Measurements from ENCODE around the gene NKX1-1. TPM values are rescaled to one million over a fixed set of nuclear protein-coding genes. Genes with fewer than 3 reads are reported as not detected.

NKX1-1 gene
- total and polyA plus RNA-seq, 9 of the 15 experiments (the other 6 are each of a cell fraction or from before 2014, with no cell fraction given): not detected

GRCh38 chr4:1409491-1410425 lies 3.5 kb upstream of the NKX1-1 start:
- ATAC-seq: no peak
- no TSS peak for BruUV-seq (replicated peaks)
- no peak for FAIRE-seq
- DNase-seq (ENCODE audit: extremely low read depth in 1 of 4, low spot score in 3 of 4): no peak
- no peaks in the 10 kb centered on the region for H3K36me3 ChIP-seq (ENCODE audit: control insufficient read depth, insufficient read depth, low read length)
- no peak overlapping the region for H2AFZ ChIP-seq (ENCODE audit: low read depth, low read length)
- no peak overlapping the region for H3K4me3 ChIP-seq
- H3K9me3 ChIP-seq (replicated peaks; ENCODE audit: control insufficient read depth, insufficient read depth, low read depth, low read length): no peaks in the 10 kb centered on the region; the same call in 1 of the 2 replicates
- H3K9me1 ChIP-seq (ENCODE audit: control insufficient read depth, insufficient read depth, low read length): peaks cover 2% of the 10 kb centered on the region
- no peaks in the 10 kb centered on the region for H3K79me2 ChIP-seq (ENCODE audit: control insufficient read depth, insufficient read depth, low read length)
- H3K9ac ChIP-seq (ENCODE audit: insufficient read depth in 1 of 2, low read depth in 2 of 2, low read length in 2 of 2): no peak overlapping the region
- no peaks in the 10 kb centered on the region; a peak in 1 of 5 replicates for H3K27me3 ChIP-seq (ENCODE audit: control insufficient read depth in 2 of 2, insufficient read depth in 2 of 2, low read length in 2 of 2)
- H3K4me1 ChIP-seq (replicated peaks in 1 of 2; ENCODE audit: control insufficient read depth in 2 of 2, insufficient read depth in 2 of 2, low read length in 2 of 2): peaks cover 0 to 26% of the 10 kb centered on the region in 2 experiments; a peak in 3 of 5 replicates
- no peaks in the 10 kb centered on the region for H4K20me1 ChIP-seq (replicated peaks; ENCODE audit: control insufficient read depth, insufficient read depth, low read length)
- WGBS (ENCODE audit: insufficient coverage, low coverage, missing lambda C conversion rate): 19% methylated on average over 23 of the region's 27 CpGs
- POLR2A ChIA-PET: interaction anchor here (0.6 to 1.0 kb wide), 4 partner anchors 38 to 1062 kb away, joined by 3 to 5 read pairs (median 3); no protein-coding TSS in a partner anchor
- CTCF ChIA-PET (ENCODE audit: low intra/inter-chr PET ratio): no interaction called here
- no peak overlapping the region for H3K27ac ChIP-seq (ENCODE audit: extremely low read depth, low read depth, low read length)
- in situ Hi-C loops (cut with MboI): loop anchor here (5.0 kb wide), 1 partner anchor 53 kb away; no protein-coding TSS in a partner anchor
- H3K4me2 ChIP-seq (ENCODE audit: insufficient read depth, low read length): no peak overlapping the region
- intact Hi-C loops (cut with micrococcal nuclease): no loop called here
- TF ChIP-seq E2F4 (CRISPR knock-in tag; IDR thresholded peaks at IDR 0.05; ENCODE audit: low read depth) (no peak), EGR1 (conservative IDR thresholded peaks at IDR 0.05) (no peak), CHAMP1 (IDR thresholded peaks at IDR 0.05) (no peak), ZNF263 (CRISPR knock-in tag; IDR thresholded peaks at IDR 0.05; ENCODE audit: borderline replicate concordance) (no peak), CSDE1 (IDR thresholded peaks at IDR 0.05) (no peak), HNRNPLL (IDR thresholded peaks at IDR 0.05; ENCODE audit: low read depth, low read length, poor library complexity, severe bottlenecking) (no peak), ZNF146 (CRISPR knock-in tag; IDR thresholded peaks at IDR 0.05; ENCODE audit: unreplicated experiment) (no peak), ZNF134 (CRISPR knock-in tag; conservative IDR thresholded peaks at IDR 0.05) (no peak)

Measured in K562 (cell line).